Small intestine (tissue), 7 donors: ENCODE results near the gene B4GALT5. TPM values are rescaled to one million over a fixed set of nuclear protein-coding genes. Genes with fewer than 3 reads are reported as not detected.

Source experiments
- DNase-seq, 2 donors: peaks; one replicate each; pipeline versions ENCODE4 v3.0.0 to v3.0.0-alpha.2; 2013
- FAIRE-seq: peaks from 2 replicates; lab custom pipeline; 2012; peaks lifted over from hg19 to GRCh38; lab: Jason Lieb, UNC
- H3K27ac ChIP-seq, 3 donors: one replicate each; pipeline ENCODE4 v1.5.1; 2013; ENCODE audit warnings: low read length in 2 of 3, mild to moderate bottlenecking in 2 of 3, control low read depth in 1 of 3, inconsistent platforms in 1 of 3, low read depth in 1 of 3, moderate library complexity in 1 of 3
- H3K27me3 ChIP-seq, 3 donors: one replicate each; pipeline ENCODE4 v1.6.1; 2013; ENCODE audit warnings: low read length in 3 of 3, inconsistent platforms in 1 of 3; ENCODE audit not compliant: control insufficient read depth in 3 of 3, insufficient read depth in 3 of 3
- H3K36me3 ChIP-seq, 3 donors: one replicate each; pipeline ENCODE4 v1.6.1; 2013; ENCODE audit warnings: low read length in 3 of 3, inconsistent platforms in 1 of 3, low read depth in 1 of 3, mild to moderate bottlenecking in 1 of 3, moderate library complexity in 1 of 3; ENCODE audit not compliant: control insufficient read depth in 3 of 3, insufficient read depth in 2 of 3
- H3K4me1 ChIP-seq, 3 donors: one replicate each; pipeline ENCODE4 v1.6.1; 2013; ENCODE audit warnings: low read length in 2 of 3, inconsistent platforms in 1 of 3, low read depth in 1 of 3, mild to moderate bottlenecking in 1 of 3, moderate library complexity in 1 of 3; ENCODE audit not compliant: control insufficient read depth in 3 of 3, insufficient read depth in 2 of 3
- H3K4me3 ChIP-seq, 3 donors: one replicate each; pipeline ENCODE4 v1.5.1; 2013; ENCODE audit warnings: low read length in 3 of 3, control low read depth in 1 of 3, inconsistent platforms in 1 of 3, low read depth in 1 of 3, mild to moderate bottlenecking in 1 of 3, moderate library complexity in 1 of 3
- H3K9me3 ChIP-seq, 2 donors: one replicate each; pipeline ENCODE4 v1.6.1; 2013; ENCODE audit warnings: low read depth in 1 of 2, low read length in 1 of 2; ENCODE audit not compliant: control insufficient read depth in 2 of 2, insufficient read depth in 1 of 2
- WGBS, 3 donors: extraction: QIAGEN DNeasy Blood & Tissue Kit; methylation state at CpG; one replicate each; pipeline ENCODE4 v1.1.7; 2013; 5-methylcytosine and 5-hydroxymethylcytosine counted together
- polyA plus RNA-seq, 4 donors: library from polyadenylated mRNA; stranded (reverse) in 3 of 4; unstranded in 1 of 4; fragments of 200-250 nt in 3 of 4; fragments of 120-200 nt in 1 of 4; gene quantifications; one replicate each; pipeline versions ENCODE4 v1.2.1 to v1.2.3, GENCODE V29; 2013
- donor health status: healthy with polysubstance abuse.
- donor health status: control.
- donor health status: control.
- donor health status: Bipolar disorder and iron deficiency.
- donor health status: healthy.

B4GALT5 gene
- polyA plus RNA-seq, 4 donors, result 11.9 to 47.1 (median 20.5) TPM

DNA sequence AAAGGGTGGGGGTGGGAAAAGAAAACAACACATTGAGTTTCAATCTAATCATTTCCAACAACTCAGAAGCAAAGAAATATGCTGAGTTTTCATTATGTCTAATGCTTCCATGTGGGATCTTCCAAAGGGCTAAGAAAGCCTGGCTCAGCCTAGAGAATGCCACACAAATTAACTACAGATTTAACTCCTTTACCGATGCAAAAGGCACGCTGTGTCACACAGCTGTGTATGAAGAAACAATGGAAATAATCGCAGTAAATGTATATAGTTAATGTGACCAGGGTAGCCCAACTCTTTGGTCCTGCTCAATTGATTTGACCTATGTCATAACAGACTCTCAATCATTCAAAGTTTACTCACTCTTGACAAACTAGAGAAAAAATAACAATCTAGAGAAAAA, 17.8 kb downstream of the B4GALT5 start:
- H3K4me1 ChIP-seq, result peaks cover 15 to 57% (median 28%) of the 10 kb centered on the region in 3 donors

GRCh38 chr20:49694450-49695071, 19.1 kb downstream of the B4GALT5 start:
- FAIRE-seq, result no peak
- no peak overlapping the region for H3K4me3 ChIP-seq
- H3K36me3 ChIP-seq, result peaks cover 0 to 3% (median 0%) of the 10 kb centered on the region in 3 donors
- H3K27me3 ChIP-seq, result no peaks in the 10 kb centered on the region
- H3K9me3 ChIP-seq, result no peaks in the 10 kb centered on the region
- peak; percentile 60 to 81 for DNase-seq
- WGBS, 3 donors, result 15 to 40% (median 29%) methylated on average over 2 of the region's 2 CpGs
- H3K27ac ChIP-seq, result peak overlapping the region in 2 of 3 donors; percentile 4 to 26
- peaks cover 12 to 54% (median 26%) of the 10 kb centered on the region in 3 donors for H3K4me1 ChIP-seq

More for the DNA sequence above, 17.8 kb downstream of the B4GALT5 start:
- H3K9me3 ChIP-seq, result no peaks in the 10 kb centered on the region
- no peak for FAIRE-seq
- WGBS, 3 donors, result 73 to 86% (median 73%) methylated on average over 3 of the region's 3 CpGs
- no peaks in the 10 kb centered on the region for H3K27me3 ChIP-seq
- DNase-seq, result no peak
- H3K4me3 ChIP-seq, result no peak overlapping the region
- H3K27ac ChIP-seq, result no peak overlapping the region
- peaks cover 0 to 3% (median 0%) of the 10 kb centered on the region in 3 donors for H3K36me3 ChIP-seq

GRCh38 chr20:49693435-49694171, 20.1 kb downstream of the B4GALT5 start:
- 40 to 71% (median 55%) methylated on average over 5 of the region's 5 CpGs for WGBS, 3 donors
- Histone ChIP-seq H3K4me1 (peaks cover 12 to 51% (median 27%) of the 10 kb centered on the region in 3 donors), H3K4me3 (no peak overlapping the region), H3K36me3 (peaks cover 0 to 4% (median 0%) of the 10 kb centered on the region in 3 donors), H3K9me3 (no peaks in the 10 kb centered on the region), H3K27ac (peak overlapping the region in 1 of 3 donors; percentile 52), H3K27me3 (no peaks in the 10 kb centered on the region)
- DNase-seq, result no peak
- FAIRE-seq, result no peak

DNA sequence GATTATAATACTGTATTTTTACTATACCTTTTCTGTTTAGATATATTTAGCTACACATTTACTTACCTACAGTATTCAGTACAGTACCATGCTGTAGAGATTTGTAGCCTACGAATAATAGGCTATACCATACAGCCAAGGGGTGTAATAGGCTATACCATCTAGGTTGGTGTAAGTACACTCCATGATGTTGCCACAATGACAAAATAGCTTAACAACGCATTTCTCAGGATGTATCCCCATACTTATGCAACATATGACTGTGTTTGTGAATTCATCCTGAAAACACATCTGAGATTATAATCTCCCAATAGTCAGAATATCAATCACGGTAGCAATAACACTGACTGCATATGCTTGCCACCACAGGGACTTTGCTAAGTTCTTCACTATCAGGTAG, 20.7 kb downstream of the B4GALT5 start:
- H3K4me1 ChIP-seq, result peaks cover 13 to 55% (median 27%) of the 10 kb centered on the region in 3 donors
- 52 to 79% (median 76%) methylated on average over 3 of the region's 3 CpGs for WGBS, 3 donors
- FAIRE-seq, result no peak

DNA sequence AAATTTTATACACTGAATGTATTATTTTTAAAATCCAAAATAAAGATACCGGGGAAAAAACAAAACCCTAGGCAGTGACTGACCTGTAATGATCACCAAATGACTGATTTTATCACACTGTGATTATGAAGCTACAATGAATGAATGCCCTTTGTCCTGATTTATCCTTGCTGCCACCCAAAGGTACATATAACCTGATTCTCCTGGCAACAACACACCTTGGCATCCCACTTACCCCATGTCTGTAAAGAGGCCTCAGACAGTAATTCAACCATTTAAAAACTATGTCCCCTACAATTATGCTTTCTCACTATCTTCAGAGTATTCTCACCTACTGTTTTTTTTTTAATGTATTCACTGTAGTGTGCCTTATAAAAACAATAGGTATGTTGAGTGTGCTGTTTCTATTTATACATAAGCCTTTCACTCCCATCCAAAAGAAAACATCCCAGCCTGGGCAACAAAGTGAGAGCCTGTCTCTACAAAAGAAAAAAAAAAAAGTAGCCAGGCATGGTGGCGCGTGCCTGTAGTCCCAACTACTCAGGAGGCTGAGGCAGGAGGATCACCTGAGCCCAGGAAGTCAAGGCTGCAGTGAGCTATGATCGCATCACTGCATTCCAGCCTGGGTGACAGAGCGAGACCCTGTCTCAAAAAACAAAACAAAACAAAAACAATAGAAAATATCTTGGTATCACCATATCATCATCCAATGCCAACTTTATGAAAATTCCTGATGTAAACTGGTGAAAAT, 21.7 kb downstream of the B4GALT5 start:
- H3K4me3 ChIP-seq, result no peak overlapping the region
- H3K36me3 ChIP-seq, result peaks cover 0 to 3% (median 0%) of the 10 kb centered on the region in 3 donors
- H3K27me3 ChIP-seq, result no peaks in the 10 kb centered on the region
- peak in 1 of 2 donors; percentile 68 for DNase-seq
- FAIRE-seq, result no peak
- WGBS, 3 donors, result 74 to 86% (median 81%) methylated on average over 5 of the region's 5 CpGs
- no peaks in the 10 kb centered on the region for H3K9me3 ChIP-seq
- H3K4me1 ChIP-seq, result peaks cover 15 to 58% (median 28%) of the 10 kb centered on the region in 3 donors
- peak overlapping the region in 1 of 3 donors; percentile 88 for H3K27ac ChIP-seq

More for the DNA sequence above, 20.7 kb downstream of the B4GALT5 start:
- DNase-seq, result no peak
- Histone ChIP-seq H3K9me3 (no peaks in the 10 kb centered on the region), H3K4me3 (no peak overlapping the region), H3K36me3 (peaks cover 0 to 4% (median 0%) of the 10 kb centered on the region in 3 donors), H3K27me3 (no peaks in the 10 kb centered on the region), H3K27ac (peak overlapping the region in 1 of 3 donors; percentile 52)

GRCh38 chr20:49690899-49691620, 22.6 kb downstream of the B4GALT5 start:
- Histone ChIP-seq H3K4me1 (peaks cover 21 to 64% (median 33%) of the 10 kb centered on the region in 3 donors), H3K27ac (peak overlapping the region; percentile 78 to 88 (median 78)), H3K4me3 (no peak overlapping the region), H3K36me3 (peaks cover 0 to 8% (median 0%) of the 10 kb centered on the region in 3 donors), H3K9me3 (no peaks in the 10 kb centered on the region), H3K27me3 (no peaks in the 10 kb centered on the region)
- FAIRE-seq, result no peak
- peak; percentile 88 to 92 for DNase-seq
- 15 to 49% (median 32%) methylated on average over 9 of the region's 9 CpGs for WGBS, 3 donors

GRCh38 chr20:49687595-49688567, 25.8 kb downstream of the B4GALT5 start:
- H3K27ac ChIP-seq, result peak overlapping the region in 2 of 3 donors; percentile 52 to 71
- peaks cover 0 to 18% (median 0%) of the 10 kb centered on the region in 3 donors for H3K36me3 ChIP-seq
- WGBS, 3 donors, result 70 to 77% (median 72%) methylated on average over 4 of the region's 4 CpGs
- H3K27me3 ChIP-seq, result no peaks in the 10 kb centered on the region
- H3K4me1 ChIP-seq, result peaks cover 10 to 63% (median 39%) of the 10 kb centered on the region in 3 donors
- H3K9me3 ChIP-seq, result no peaks in the 10 kb centered on the region
- DNase-seq, result peak; percentile 51 to 74
- FAIRE-seq, result no peak
- no peak overlapping the region for H3K4me3 ChIP-seq
